Measurements from ENCODE around the gene MID2. TPM values are rescaled to one million over a fixed set of nuclear protein-coding genes. Genes with fewer than 3 reads are reported as not detected.

The MID2 gene
- total RNA-seq, 4 donors from 2014 or later, result 32.2 to 66.6 (median 57.0) TPM

DNA sequence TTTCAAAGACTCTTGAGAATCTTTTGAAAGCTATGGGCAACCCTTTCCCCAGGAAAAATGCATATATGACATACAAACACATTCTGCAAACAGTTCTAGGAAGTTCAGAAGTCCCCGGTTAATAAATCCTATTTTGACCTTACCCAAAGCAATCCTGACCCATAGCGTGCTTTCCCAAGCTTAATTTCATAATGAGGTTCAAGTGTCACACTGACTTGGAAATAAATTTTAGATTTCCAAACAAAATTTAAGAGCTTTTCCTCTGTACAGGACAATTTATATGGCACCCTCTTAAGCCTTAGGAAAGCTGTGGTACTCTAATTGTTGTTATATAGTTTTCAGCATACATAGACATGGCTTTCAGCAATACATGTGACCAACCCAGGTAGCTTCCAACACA lies 11.3 kb downstream of the MID2 start:
- 67 to 87% methylated on average over 1 to 2 of the region's 2 CpGs for WGBS, 2 donors (ENCODE audit: low coverage in 1 of 2)
- H3K27me3 ChIP-seq, result no peaks in the 10 kb centered on the region
- peaks cover 0 to 13% (median 0%) of the 10 kb centered on the region in 3 donors for H3K4me1 ChIP-seq
- no peak for ATAC-seq
- no peaks in the 10 kb centered on the region for H3K9me3 ChIP-seq
- TF ChIP-seq POLR2A (IDR thresholded peaks at IDR 0.05), result no peak
- TF ChIP-seq EP300 (IDR thresholded peaks at IDR 0.05), result no peak
- no peak for TF ChIP-seq POLR2AphosphoS5 (IDR thresholded peaks at IDR 0.05)
- TF ChIP-seq, protein P1, sequence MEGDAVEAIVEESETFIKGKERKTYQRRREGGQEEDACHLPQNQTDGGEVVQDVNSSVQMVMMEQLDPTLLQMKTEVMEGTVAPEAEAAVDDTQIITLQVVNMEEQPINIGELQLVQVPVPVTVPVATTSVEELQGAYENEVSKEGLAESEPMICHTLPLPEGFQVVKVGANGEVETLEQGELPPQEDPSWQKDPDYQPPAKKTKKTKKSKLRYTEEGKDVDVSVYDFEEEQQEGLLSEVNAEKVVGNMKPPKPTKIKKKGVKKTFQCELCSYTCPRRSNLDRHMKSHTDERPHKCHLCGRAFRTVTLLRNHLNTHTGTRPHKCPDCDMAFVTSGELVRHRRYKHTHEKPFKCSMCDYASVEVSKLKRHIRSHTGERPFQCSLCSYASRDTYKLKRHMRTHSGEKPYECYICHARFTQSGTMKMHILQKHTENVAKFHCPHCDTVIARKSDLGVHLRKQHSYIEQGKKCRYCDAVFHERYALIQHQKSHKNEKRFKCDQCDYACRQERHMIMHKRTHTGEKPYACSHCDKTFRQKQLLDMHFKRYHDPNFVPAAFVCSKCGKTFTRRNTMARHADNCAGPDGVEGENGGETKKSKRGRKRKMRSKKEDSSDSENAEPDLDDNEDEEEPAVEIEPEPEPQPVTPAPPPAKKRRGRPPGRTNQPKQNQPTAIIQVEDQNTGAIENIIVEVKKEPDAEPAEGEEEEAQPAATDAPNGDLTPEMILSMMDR (IDR thresholded peaks at IDR 0.05), result no peak
- H3K36me3 ChIP-seq, result peaks cover 0 to 12% of the 10 kb centered on the region in 2 donors
- H3K4me3 ChIP-seq, result no peak overlapping the region
- H3K27ac ChIP-seq, result no peak overlapping the region

DNA sequence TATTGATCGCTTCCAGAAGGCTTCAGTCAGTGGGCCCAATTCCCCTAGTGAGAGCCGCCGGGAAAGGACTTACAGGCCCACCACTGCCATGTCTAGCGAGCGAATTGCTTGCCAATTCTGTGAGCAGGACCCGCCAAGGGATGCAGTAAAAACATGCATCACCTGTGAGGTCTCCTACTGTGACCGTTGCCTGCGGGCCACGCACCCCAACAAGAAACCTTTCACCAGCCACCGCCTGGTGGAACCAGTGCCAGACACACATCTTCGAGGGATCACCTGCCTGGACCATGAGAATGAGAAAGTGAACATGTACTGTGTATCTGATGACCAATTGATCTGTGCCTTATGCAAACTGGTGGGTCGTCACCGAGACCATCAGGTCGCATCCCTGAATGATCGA lies 15.3 kb downstream of the MID2 start:
- WGBS, 2 donors (ENCODE audit: low coverage in 1 of 2), result 80 to 86% methylated on average over 1 to 10 of the region's 15 CpGs
- Histone ChIP-seq H3K4me1 (peaks cover 0 to 26% (median 0%) of the 10 kb centered on the region in 3 donors), H3K27me3 (no peaks in the 10 kb centered on the region), H3K36me3 (peaks cover 0 to 12% of the 10 kb centered on the region in 2 donors), H3K9me3 (no peaks in the 10 kb centered on the region), H3K27ac (no peak overlapping the region), H3K4me3 (no peak overlapping the region)
- no peak for TF ChIP-seq EP300 (IDR thresholded peaks at IDR 0.05)
- TF ChIP-seq, protein P1 (IDR thresholded peaks at IDR 0.05), result no peak
- no peak for TF ChIP-seq POLR2A (IDR thresholded peaks at IDR 0.05)
- no peak for TF ChIP-seq POLR2AphosphoS5 (IDR thresholded peaks at IDR 0.05)
- ATAC-seq, result no peak

DNA sequence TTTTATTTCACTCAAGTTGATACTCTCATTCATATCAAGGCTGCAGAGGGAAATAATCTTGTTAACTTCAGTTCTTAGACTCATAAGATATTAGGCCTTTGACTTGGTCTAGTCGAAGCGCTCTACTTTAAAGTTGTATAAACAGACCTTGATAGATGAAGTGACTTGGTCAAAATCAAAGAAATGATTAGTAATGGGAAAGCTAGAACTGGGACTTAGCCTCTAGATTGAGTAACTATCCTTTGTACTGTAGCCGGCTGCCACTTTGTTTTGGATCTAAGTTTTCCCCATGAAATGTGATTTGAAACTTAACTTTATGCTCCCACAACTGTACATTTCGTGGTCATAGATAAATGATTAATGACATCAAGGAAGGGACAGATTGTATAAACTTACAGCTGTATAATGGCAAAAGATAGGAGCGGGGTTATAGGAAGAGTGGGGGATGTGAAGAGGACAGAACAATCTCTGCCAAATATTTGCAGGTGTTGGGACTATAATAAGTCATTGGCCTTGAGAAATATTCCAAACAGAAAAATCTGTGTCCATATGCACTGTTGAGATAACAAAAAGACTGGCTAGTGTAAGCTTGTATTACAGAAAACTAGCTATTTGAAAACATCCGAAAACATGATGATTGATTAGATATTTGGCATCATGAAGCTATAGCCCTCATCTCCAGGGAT lies 17.2 kb downstream of the MID2 start:
- WGBS, 2 donors (ENCODE audit: low coverage in 1 of 2), result 42 to 68% methylated on average over 5 to 6 of the region's 6 CpGs
- no peaks in the 10 kb centered on the region for H3K9me3 ChIP-seq
- no peak overlapping the region for H3K27ac ChIP-seq
- no peak overlapping the region for H3K4me3 ChIP-seq
- no peaks in the 10 kb centered on the region for H3K27me3 ChIP-seq
- no peak for ATAC-seq
- TF ChIP-seq, protein P1 (IDR thresholded peaks at IDR 0.05), result no peak
- TF ChIP-seq POLR2AphosphoS5 (IDR thresholded peaks at IDR 0.05), result no peak
- peaks cover 0 to 12% of the 10 kb centered on the region in 2 donors for H3K36me3 ChIP-seq
- H3K4me1 ChIP-seq, result peaks cover 0 to 19% (median 0%) of the 10 kb centered on the region in 3 donors

DNA sequence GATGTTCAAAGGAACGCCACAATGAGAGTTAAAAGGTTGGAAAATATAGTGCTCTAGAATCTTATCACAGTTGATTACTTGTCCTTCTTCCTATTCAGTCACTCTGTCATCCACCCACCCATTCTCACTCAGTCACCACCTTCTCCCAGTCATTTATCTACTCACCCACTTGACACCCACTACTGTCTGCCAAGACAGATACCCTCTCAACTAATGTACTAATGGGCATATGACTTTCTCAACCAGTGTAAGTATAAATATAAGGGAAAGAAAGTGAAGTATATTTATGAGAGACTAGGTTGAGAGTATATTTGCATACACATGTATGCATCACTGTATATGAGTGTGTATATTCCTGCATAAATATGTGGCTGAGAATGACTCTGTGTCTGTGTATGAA lies 20.0 kb downstream of the MID2 start:
- Histone ChIP-seq H3K27me3 (no peaks in the 10 kb centered on the region), H3K36me3 (peaks cover 0 to 12% of the 10 kb centered on the region in 2 donors), H3K9me3 (no peaks in the 10 kb centered on the region), H3K27ac (no peak overlapping the region), H3K4me3 (no peak overlapping the region), H3K4me1 (peaks cover 0 to 28% (median 0%) of the 10 kb centered on the region in 3 donors)
- WGBS, 2 donors (ENCODE audit: low coverage in 1 of 2), result 50% methylated on average over 1 of the region's 1 CpG; no CpG with 5 or more reads in 1 of the 2 donors
- ATAC-seq, result no peak
- no peak for TF ChIP-seq POLR2AphosphoS5 (IDR thresholded peaks at IDR 0.05)
- no peak for TF ChIP-seq EP300 (IDR thresholded peaks at IDR 0.05)
- TF ChIP-seq, protein P1 (IDR thresholded peaks at IDR 0.05), result no peak
- TF ChIP-seq POLR2A (IDR thresholded peaks at IDR 0.05), result no peak

DNA sequence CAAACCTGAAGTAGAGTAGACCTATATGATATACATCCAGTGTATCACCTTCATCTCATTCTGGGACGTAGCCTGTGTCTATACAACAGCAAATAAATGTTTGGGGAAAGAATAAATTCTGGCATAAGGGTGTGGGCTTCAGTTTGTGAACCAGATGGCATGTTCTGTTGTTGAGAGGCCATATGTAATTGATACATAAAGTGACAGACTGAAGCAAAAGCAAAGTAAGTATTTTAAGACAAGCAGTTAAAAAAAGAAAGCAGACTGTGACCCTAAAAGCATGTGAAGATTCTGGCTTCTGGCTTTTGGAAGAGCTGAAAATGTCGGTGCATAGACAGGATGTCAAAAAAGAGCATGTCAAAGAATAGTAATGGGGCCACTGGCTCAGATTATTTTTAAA lies 22.9 kb downstream of the MID2 start:
- no peak for TF ChIP-seq POLR2A (IDR thresholded peaks at IDR 0.05)
- TF ChIP-seq, protein P1 (IDR thresholded peaks at IDR 0.05), result no peak
- TF ChIP-seq POLR2AphosphoS5 (IDR thresholded peaks at IDR 0.05), result no peak
- TF ChIP-seq EP300 (IDR thresholded peaks at IDR 0.05), result no peak
- peaks cover 0 to 28% (median 0%) of the 10 kb centered on the region in 3 donors for H3K4me1 ChIP-seq
- no peaks in the 10 kb centered on the region for H3K36me3 ChIP-seq

More for the DNA sequence above, 22.9 kb downstream of the MID2 start:
- WGBS, 2 donors (ENCODE audit: low coverage in 1 of 2), result 71% methylated on average over 2 of the region's 2 CpGs
- Histone ChIP-seq H3K9me3 (no peaks in the 10 kb centered on the region), H3K27me3 (no peaks in the 10 kb centered on the region), H3K27ac (no peak overlapping the region), H3K4me3 (no peak overlapping the region)
- ATAC-seq, result no peak
